D721Med (cell line): ENCODE results near the gene CKAP2L.

ENCODE experiments used
- DNase-seq: peaks from one replicate; pipeline ENCODE4 v3.0.0; 2011; ENCODE audit warnings: low spot score; ENCODE audit not compliant: insufficient read length
- FAIRE-seq: peaks from 2 replicates; lab custom pipeline; 2011; peaks lifted over from hg19 to GRCh38; lab: Jason Lieb, UNC
- TF ChIP-seq, protein P1 (sequence below): IDR thresholded peaks from 2 replicates; pipeline ENCODE4 v1.5.1; 2012; ENCODE audit warnings: mild to moderate bottlenecking, control low read depth; ENCODE audit not compliant: insufficient read depth; ENCODE audit errors: missing control alignments

CKAP2L gene

DNA sequence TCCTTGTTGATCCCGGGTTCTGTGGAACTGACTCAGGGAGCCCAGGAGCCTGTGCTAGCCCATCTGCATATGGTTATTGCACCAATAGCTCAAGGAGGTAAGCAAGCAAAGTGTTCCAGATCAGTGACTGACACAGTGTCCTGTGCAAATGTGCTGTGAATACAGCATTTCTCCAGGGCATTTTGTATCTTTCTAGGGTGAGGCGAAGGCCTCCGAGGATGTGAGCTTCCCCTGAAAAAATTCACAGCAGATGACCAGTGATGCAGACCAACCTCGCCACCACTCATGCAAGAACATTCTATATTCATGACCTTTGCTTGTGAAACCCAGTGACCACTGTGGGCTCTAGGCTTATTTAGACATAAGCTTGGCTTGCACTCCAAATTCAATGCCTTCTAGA is 58.8 kb downstream of the CKAP2L start:
- TF ChIP-seq, protein P1, sequence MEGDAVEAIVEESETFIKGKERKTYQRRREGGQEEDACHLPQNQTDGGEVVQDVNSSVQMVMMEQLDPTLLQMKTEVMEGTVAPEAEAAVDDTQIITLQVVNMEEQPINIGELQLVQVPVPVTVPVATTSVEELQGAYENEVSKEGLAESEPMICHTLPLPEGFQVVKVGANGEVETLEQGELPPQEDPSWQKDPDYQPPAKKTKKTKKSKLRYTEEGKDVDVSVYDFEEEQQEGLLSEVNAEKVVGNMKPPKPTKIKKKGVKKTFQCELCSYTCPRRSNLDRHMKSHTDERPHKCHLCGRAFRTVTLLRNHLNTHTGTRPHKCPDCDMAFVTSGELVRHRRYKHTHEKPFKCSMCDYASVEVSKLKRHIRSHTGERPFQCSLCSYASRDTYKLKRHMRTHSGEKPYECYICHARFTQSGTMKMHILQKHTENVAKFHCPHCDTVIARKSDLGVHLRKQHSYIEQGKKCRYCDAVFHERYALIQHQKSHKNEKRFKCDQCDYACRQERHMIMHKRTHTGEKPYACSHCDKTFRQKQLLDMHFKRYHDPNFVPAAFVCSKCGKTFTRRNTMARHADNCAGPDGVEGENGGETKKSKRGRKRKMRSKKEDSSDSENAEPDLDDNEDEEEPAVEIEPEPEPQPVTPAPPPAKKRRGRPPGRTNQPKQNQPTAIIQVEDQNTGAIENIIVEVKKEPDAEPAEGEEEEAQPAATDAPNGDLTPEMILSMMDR, result no peak
- DNase-seq, result no peak
- no peak for FAIRE-seq

- TF ChIP-seq, protein P1, result no peak
- FAIRE-seq (no peak), DNase-seq (no peak)
Measured at GRCh38 chr2:112703684-112704083, 60.7 kb downstream of the CKAP2L start.

DNA sequence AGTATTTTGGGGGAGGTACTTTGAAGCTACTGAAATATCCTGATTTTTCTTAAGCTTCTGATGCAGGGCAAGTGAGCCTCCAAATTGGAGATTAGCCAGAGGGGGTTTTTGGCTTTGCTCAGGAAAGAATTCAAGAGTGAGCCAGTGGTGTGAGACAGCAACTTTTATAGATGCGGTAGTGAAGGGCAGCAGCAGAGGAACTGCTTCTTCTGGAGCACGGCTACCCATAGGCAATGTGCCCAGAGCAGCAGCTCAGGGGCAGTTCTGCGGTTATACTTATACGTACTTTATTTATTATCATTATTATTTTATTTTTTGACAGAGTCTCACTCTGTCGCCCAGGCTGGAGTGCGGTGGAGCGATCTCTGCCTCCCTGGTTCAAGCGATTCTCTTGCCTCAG is 63.4 kb downstream of the CKAP2L start:
- TF ChIP-seq, protein P1, result no peak
- no peak for DNase-seq
- no peak for FAIRE-seq

- DNase-seq, result no peak
- no peak for FAIRE-seq
- TF ChIP-seq, protein P1, result no peak
Measured at GRCh38 chr2:112699984-112700667, 64.3 kb downstream of the CKAP2L start.

GRCh38 chr2:112698834-112699515 is 65.4 kb downstream of the CKAP2L start:
- no peak for FAIRE-seq
- TF ChIP-seq, protein P1, result no peak

DNA sequence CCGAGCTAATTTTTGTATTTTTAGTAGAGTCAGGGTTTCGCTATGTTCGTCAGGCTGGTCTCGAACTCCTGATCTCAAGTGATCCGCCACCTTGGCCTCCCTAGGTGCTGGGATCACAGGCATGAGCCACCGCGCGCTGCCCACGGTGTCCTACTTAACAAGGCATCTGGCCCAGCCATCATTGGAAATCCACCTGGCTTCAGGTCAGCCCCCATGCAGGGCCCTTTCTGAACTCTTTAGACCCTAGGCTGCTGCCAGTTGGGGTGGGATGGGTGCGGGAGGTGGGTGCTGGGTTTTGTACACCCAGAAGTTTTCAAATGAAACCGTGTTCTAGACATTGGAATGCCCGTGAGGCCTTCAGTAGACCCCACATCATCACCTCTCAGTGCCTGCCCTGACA is 70.2 kb downstream of the CKAP2L start:
- FAIRE-seq (no peak), DNase-seq (no peak)
- TF ChIP-seq, protein P1, result no peak

More at GRCh38 chr2:112698834-112699515, 65.4 kb downstream of the CKAP2L start:
- DNase-seq, result no peak

DNA sequence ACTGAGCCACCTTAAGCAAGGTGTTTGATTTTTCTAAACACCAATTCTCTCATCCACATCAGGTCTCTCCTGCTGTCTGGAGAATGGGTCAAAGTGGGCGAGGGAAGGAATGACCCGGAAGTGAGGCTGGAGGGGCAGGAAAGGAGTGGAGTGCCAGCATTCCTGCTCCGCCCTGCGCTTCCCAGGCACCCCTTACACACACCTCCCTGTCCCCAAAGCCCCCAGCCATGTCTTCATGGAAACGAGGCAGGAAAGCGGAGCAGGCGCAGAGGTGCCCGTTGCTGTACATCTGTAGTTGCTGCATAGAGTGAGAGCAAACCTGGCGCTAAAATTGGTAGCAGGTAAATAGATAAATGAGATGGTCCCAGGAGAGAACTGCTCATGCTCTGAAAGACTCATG is 70.8 kb downstream of the CKAP2L start:
- TF ChIP-seq, protein P1, result no peak
- no peak for FAIRE-seq
- no peak for DNase-seq
